HG02884 (cell line): Measurements from ENCODE around the gene LMNB1.

Source experiments
- ATAC-seq: cut with Tn5 transposase; IDR thresholded peaks from one replicate; pipeline ENCODE4 v1.9.1; 2021; ENCODE audit warnings: mild to moderate bottlenecking, moderate library complexity; ENCODE audit not compliant: unreplicated experiment

LMNB1 gene

GRCh38 chr5:126854526-126855110 lies 77.7 kb downstream of the LMNB1 start:
- no peak for ATAC-seq

GRCh38 chr5:126855266-126855665 lies 78.3 kb downstream of the LMNB1 start:
- ATAC-seq = no peak

- no peak for ATAC-seq
Observed at GRCh38 chr5:126857472-126858410, 80.8 kb downstream of the LMNB1 start.

- no peak for ATAC-seq
Observed at GRCh38 chr5:126858441-126858840, 81.5 kb downstream of the LMNB1 start.

GRCh38 chr5:126863402-126863801 lies 86.5 kb downstream of the LMNB1 start:
- ATAC-seq = no peak

GRCh38 chr5:126864042-126864688 lies 87.2 kb downstream of the LMNB1 start:
- no peak for ATAC-seq

GRCh38 chr5:126865299-126865698 lies 88.4 kb downstream of the LMNB1 start:
- no peak for ATAC-seq

- ATAC-seq = no peak
Observed at GRCh38 chr5:126866851-126867636, 90.1 kb downstream of the LMNB1 start.

GRCh38 chr5:126868338-126869004 lies 91.5 kb downstream of the LMNB1 start:
- ATAC-seq = no peak

GRCh38 chr5:126869005-126869451 lies 92.1 kb downstream of the LMNB1 start:
- ATAC-seq = peak; percentile 81

- ATAC-seq = no peak
Observed at GRCh38 chr5:126871441-126871840, 94.5 kb downstream of the LMNB1 start.

GRCh38 chr5:126872561-126873354 lies 95.8 kb downstream of the LMNB1 start:
- ATAC-seq = no peak

GRCh38 chr5:126875303-126875785 lies 98.4 kb downstream of the LMNB1 start:
- no peak for ATAC-seq

- ATAC-seq = no peak
Observed at GRCh38 chr5:126877602-126878001, 100.7 kb downstream of the LMNB1 start.

- ATAC-seq = no peak
Observed at GRCh38 chr5:126878085-126878484, 101.1 kb downstream of the LMNB1 start.

GRCh38 chr5:126878634-126879033 lies 101.7 kb downstream of the LMNB1 start:
- ATAC-seq = no peak

GRCh38 chr5:126881821-126882600 lies 105.1 kb downstream of the LMNB1 start:
- ATAC-seq = no peak

GRCh38 chr5:126883564-126884245 lies 106.8 kb downstream of the LMNB1 start:
- no peak for ATAC-seq
